ENCODE data around the gene ACTR1A. TPM values are rescaled to one million over a fixed set of nuclear protein-coding genes. Genes with fewer than 3 reads are reported as not detected.
A peak's percentile ranks its signal among the peaks of the same experiment; 100 is the strongest.
"Not testable (repeated sequence)": the region's sequence is repeated elsewhere in the genome, so short reads cannot be mapped to it uniquely, and the experiment has no call there.

ACTR1A gene
- total RNA-seq, 1 donor: 52.6 TPM

GRCh38 chr10:102504179-102504975 is 1.9 kb upstream of the ACTR1A start:
- Histone ChIP-seq H3K4me3 (ENCODE audit: low read length) (peak overlapping the region; percentile 83), H3K4me1 (ENCODE audit: insufficient read depth, low read length) (peaks cover 76% of the 10 kb centered on the region), H3K9me3 (ENCODE audit: low read depth, low read length) (no peaks in the 10 kb centered on the region), H3K27me3 (ENCODE audit: insufficient read depth, low read length) (no peaks in the 10 kb centered on the region)

GRCh38 chr10:102503264-102504178 is 1.0 kb upstream of the ACTR1A start, which contains the start of gene SUFU:
TSS of gene SUFU (plus strand) at chr10:102503972. CDS start at chr10:102504153, 181 bp downstream.
- Histone ChIP-seq H3K4me3 (ENCODE audit: low read length) (peak within 1 kb of the TSS; percentile 87), H3K4me1 (ENCODE audit: insufficient read depth, low read length) (peaks cover 70% of the 10 kb centered on the region), H3K9me3 (ENCODE audit: low read depth, low read length) (no peaks in the 10 kb centered on the region), H3K27me3 (ENCODE audit: insufficient read depth, low read length) (no peaks in the 10 kb centered on the region)

GRCh38 chr10:102502029-102502336 is 529 bp downstream of the ACTR1A start:
- Histone ChIP-seq H3K4me1 (ENCODE audit: insufficient read depth, low read length) (peaks cover 55% of the 10 kb centered on the region), H3K27me3 (ENCODE audit: insufficient read depth, low read length) (no peaks in the 10 kb centered on the region), H3K9me3 (ENCODE audit: low read depth, low read length) (no peaks in the 10 kb centered on the region), H3K4me3 (ENCODE audit: low read length) (peak overlapping the region; percentile 87)

- Histone ChIP-seq H3K4me3 (ENCODE audit: low read length) (peak overlapping the region; percentile 87), H3K27me3 (ENCODE audit: insufficient read depth, low read length) (no peaks in the 10 kb centered on the region), H3K4me1 (ENCODE audit: insufficient read depth, low read length) (peaks cover 52% of the 10 kb centered on the region), H3K9me3 (ENCODE audit: low read depth, low read length) (no peaks in the 10 kb centered on the region)
These were observed 1.1 kb downstream of the ACTR1A start for GRCh38 chr10:102501201-102502028.

- not testable (repeated sequence) for H3K4me3 ChIP-seq (ENCODE audit: low read length); H3K27me3 ChIP-seq (ENCODE audit: insufficient read depth, low read length); H3K9me3 ChIP-seq (ENCODE audit: low read depth, low read length)
- peaks cover 47% of the 10 kb centered on the region for H3K4me1 ChIP-seq (ENCODE audit: insufficient read depth, low read length)
These were observed 1.8 kb downstream of the ACTR1A start for GRCh38 chr10:102500686-102501085.

- Histone ChIP-seq H3K4me3 (ENCODE audit: low read length) (no peak overlapping the region), H3K4me1 (ENCODE audit: insufficient read depth, low read length) (peaks cover 34% of the 10 kb centered on the region), H3K9me3 (ENCODE audit: low read depth, low read length) (no peaks in the 10 kb centered on the region), H3K27me3 (ENCODE audit: insufficient read depth, low read length) (no peaks in the 10 kb centered on the region)
These were observed 3.2 kb downstream of the ACTR1A start for GRCh38 chr10:102499356-102499755.

GRCh38 chr10:102497545-102497944 is 5.0 kb downstream of the ACTR1A start:
- peaks cover 22% of the 10 kb centered on the region for H3K4me1 ChIP-seq (ENCODE audit: insufficient read depth, low read length)
- H3K9me3 ChIP-seq (ENCODE audit: low read depth, low read length): no peaks in the 10 kb centered on the region
- H3K27me3 ChIP-seq (ENCODE audit: insufficient read depth, low read length): no peaks in the 10 kb centered on the region
- no peak overlapping the region for H3K4me3 ChIP-seq (ENCODE audit: low read length)

- no peaks in the 10 kb centered on the region for H3K9me3 ChIP-seq (ENCODE audit: low read depth, low read length)
- no peak overlapping the region for H3K4me3 ChIP-seq (ENCODE audit: low read length)
- no peaks in the 10 kb centered on the region for H3K27me3 ChIP-seq (ENCODE audit: insufficient read depth, low read length)
- no peaks in the 10 kb centered on the region for H3K4me1 ChIP-seq (ENCODE audit: insufficient read depth, low read length)
These were observed 8.7 kb downstream of the ACTR1A start for GRCh38 chr10:102493771-102494170.

- no peaks in the 10 kb centered on the region for H3K4me1 ChIP-seq (ENCODE audit: insufficient read depth, low read length)
- no peak overlapping the region for H3K4me3 ChIP-seq (ENCODE audit: low read length)
- no peaks in the 10 kb centered on the region for H3K9me3 ChIP-seq (ENCODE audit: low read depth, low read length)
- H3K27me3 ChIP-seq (ENCODE audit: insufficient read depth, low read length): no peaks in the 10 kb centered on the region
These were observed 9.5 kb downstream of the ACTR1A start for GRCh38 chr10:102492983-102493382.

- Histone ChIP-seq H3K27me3 (ENCODE audit: insufficient read depth, low read length) (no peaks in the 10 kb centered on the region), H3K4me1 (ENCODE audit: insufficient read depth, low read length) (no peaks in the 10 kb centered on the region), H3K9me3 (ENCODE audit: low read depth, low read length) (no peaks in the 10 kb centered on the region), H3K4me3 (ENCODE audit: low read length) (no peak overlapping the region)
These were observed 10.1 kb downstream of the ACTR1A start for GRCh38 chr10:102492344-102492939.

GRCh38 chr10:102491136-102491535 is 11.4 kb downstream of the ACTR1A start:
- Histone ChIP-seq H3K27me3 (ENCODE audit: insufficient read depth, low read length) (no peaks in the 10 kb centered on the region), H3K4me1 (ENCODE audit: insufficient read depth, low read length) (no peaks in the 10 kb centered on the region)

GRCh38 chr10:102485093-102485784 is 17.3 kb downstream of the ACTR1A start:
- no peaks in the 10 kb centered on the region for H3K27me3 ChIP-seq (ENCODE audit: insufficient read depth, low read length)
- no peak overlapping the region for H3K4me3 ChIP-seq (ENCODE audit: low read length)
- H3K4me1 ChIP-seq (ENCODE audit: insufficient read depth, low read length): no peaks in the 10 kb centered on the region
- H3K9me3 ChIP-seq (ENCODE audit: low read depth, low read length): no peaks in the 10 kb centered on the region

More at GRCh38 chr10:102491136-102491535, 11.4 kb downstream of the ACTR1A start:
- H3K4me3 ChIP-seq (ENCODE audit: low read length): no peak overlapping the region
- H3K9me3 ChIP-seq (ENCODE audit: low read depth, low read length): no peaks in the 10 kb centered on the region

- no peaks in the 10 kb centered on the region for H3K27me3 ChIP-seq (ENCODE audit: insufficient read depth, low read length)
- H3K4me1 ChIP-seq (ENCODE audit: insufficient read depth, low read length): peaks cover 3% of the 10 kb centered on the region
- H3K9me3 ChIP-seq (ENCODE audit: low read depth, low read length): no peaks in the 10 kb centered on the region
- H3K4me3 ChIP-seq (ENCODE audit: low read length): no peak overlapping the region
These were observed 18.5 kb downstream of the ACTR1A start for GRCh38 chr10:102484021-102484420.

GRCh38 chr10:102480396-102480795 is 22.1 kb downstream of the ACTR1A start:
- Histone ChIP-seq H3K4me1 (ENCODE audit: insufficient read depth, low read length) (peaks cover 9% of the 10 kb centered on the region), H3K4me3 (ENCODE audit: low read length) (no peak overlapping the region), H3K27me3 (ENCODE audit: insufficient read depth, low read length) (no peaks in the 10 kb centered on the region), H3K9me3 (ENCODE audit: low read depth, low read length) (no peaks in the 10 kb centered on the region)

All from mononuclear cell (primary cell).